Activated CD4-positive, alpha-beta T cell treated with anti-CD3 and anti-CD28 coated beads for 1 hour (primary cell): ENCODE data around the gene APOL2.
"Not testable (repeated sequence)": the region's sequence is repeated elsewhere in the genome, so short reads cannot be mapped to it uniquely, and the experiment has no call there.

ENCODE experiments used
- DNase-seq: peaks from one replicate; pipeline ENCODE4 v3.0.0-alpha.2; 2020

APOL2 gene

GRCh38 chr22:36261675-36262074, 22.3 kb upstream of the APOL2 start:
- DNase-seq = not testable (repeated sequence)

GRCh38 chr22:36259615-36260300, 20.4 kb upstream of the APOL2 start:
- DNase-seq = no peak

DNA sequence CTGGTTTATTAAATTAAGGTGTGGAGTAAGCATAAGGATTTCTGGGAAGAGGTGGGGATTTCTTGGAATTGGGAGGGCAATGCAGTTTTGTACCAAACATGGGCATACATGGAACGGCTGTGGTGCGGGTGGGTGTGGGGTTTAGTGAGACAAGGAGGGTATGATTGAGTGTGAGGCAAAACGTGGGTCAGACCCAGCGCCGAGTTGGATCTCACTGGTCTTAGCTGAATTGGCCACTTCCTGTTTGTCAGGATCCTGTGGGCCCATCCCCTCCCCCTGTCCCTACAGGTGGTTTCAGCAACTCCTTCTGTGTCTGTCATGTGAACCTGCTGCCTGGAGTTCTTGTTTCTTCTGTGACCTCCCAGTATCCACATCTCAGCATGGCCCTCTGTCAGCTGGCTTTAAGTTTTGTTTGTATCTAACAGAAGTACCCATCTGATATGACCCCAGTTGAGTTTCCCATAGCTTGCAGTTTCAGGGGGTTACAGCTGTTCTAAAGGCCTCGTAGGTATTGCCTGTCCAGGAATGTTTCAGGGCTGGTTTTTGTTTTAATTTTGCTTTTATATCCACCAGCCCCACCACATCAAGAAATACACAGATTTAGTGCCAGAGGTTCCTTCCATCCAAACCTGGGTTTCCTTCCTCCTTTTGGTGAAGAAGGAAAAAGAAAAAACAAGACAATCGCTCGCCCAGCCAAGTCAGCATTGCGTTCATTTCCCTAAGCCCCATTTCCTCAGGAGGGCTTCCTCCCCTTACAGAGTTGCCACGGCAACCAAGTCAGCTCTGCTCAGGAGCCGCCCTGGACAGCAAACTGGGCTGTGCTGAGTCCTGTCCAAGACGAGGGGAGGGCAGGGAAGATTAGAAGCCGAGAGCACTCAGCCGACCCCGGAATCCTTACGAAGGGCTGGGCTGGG, 19.6 kb upstream of the APOL2 start:
- DNase-seq = no peak

- DNase-seq = no peak
Measured at GRCh38 chr22:36257948-36258670, 18.8 kb upstream of the APOL2 start.

DNA sequence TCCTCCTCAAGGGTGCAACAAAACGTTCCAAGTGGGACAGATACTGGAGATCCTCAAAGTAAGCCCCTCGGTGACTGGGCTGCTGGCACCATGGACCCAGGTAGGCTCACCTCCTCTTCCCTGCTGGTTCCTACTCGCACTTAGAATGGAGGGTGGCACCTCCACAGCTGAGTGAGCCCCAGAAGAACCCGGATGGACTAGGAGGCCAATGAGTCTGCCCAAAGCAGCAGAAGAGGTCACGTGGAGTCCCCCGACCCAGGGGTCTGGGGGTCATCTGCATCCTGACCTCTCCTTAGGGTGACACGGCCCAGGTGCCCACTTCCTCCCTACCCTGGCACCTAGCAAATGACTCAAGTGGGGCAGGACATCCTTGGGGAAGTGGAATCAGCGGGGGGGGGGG, 18.0 kb upstream of the APOL2 start:
- DNase-seq = no peak

DNA sequence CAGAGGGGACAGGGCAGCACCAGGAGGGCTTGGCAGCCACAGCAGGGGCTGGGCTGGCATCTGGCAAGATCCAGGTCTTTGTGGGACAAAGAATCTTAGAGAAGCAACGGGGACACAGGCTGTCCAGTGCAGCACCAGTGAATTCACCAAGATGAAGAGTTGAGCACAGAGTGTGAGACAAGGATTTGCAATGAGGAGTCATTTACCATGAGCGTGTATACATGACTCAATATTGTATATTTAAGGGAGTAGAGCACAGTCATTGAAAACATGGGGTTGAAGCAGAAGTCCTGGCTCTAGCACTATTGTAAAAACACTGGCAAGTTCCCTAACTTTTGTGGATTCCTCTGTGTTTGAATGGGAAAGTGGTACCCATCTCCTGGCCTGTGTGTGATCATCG, 17.2 kb upstream of the APOL2 start:
- no peak for DNase-seq

GRCh38 chr22:36255572-36255971, 16.2 kb upstream of the APOL2 start:
- DNase-seq = not testable (repeated sequence)

DNA sequence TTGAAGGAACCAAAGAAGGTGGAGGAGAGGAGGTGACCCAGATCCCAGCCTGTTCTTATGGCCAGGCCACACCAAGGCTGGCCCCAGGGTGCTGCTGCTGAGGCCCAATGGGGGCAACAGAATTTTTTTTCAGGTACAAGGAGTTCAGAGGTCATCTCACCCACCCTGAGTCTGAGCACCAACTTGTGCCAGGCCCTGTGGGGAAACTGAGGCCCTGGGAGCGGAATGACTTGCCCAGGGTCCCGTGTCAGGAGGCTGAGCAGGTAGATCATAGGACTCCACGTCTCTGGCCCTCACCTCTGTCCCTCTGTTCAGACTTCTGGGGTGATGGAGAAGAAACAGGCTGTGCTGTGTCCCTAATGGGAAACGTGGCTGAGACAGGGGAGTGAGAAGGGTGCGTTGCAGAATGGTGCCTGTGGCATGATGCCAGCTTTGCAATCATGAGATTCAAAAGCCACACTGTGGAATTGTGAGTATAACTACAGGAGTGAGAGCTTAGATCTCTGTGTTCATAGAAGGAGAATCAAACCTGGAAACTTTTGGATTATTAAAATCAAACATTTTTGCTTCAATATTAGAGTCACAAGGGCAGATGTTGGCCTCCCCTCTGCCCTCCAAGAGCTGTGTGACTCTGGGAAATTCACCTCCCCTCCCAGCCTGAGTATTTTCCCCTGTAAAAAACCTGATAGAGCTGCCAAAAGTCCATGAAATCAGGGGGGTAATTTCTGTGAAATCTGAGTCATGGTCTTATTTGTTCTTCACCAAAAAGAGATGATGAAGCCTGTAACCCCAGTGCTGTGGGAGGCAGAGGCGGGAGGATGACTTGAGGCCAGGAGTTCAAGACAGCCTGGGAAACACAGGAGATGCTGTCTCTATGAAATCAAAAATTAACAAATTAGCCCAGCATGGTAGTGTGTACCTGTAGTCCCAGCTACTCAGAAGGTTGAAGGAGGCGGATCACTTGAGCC, 14.5 kb upstream of the APOL2 start:
- DNase-seq = no peak

GRCh38 chr22:36252754-36253522, 13.6 kb upstream of the APOL2 start, which contains the start of gene APOL1:
APOL1 (plus strand) TSS chr22:36253133; CDS start chr22:36254956, 1,823 bp downstream.
- DNase-seq = peak; percentile 25

GRCh38 chr22:36251979-36252608, 12.8 kb upstream of the APOL2 start:
- not testable (repeated sequence) for DNase-seq

DNA sequence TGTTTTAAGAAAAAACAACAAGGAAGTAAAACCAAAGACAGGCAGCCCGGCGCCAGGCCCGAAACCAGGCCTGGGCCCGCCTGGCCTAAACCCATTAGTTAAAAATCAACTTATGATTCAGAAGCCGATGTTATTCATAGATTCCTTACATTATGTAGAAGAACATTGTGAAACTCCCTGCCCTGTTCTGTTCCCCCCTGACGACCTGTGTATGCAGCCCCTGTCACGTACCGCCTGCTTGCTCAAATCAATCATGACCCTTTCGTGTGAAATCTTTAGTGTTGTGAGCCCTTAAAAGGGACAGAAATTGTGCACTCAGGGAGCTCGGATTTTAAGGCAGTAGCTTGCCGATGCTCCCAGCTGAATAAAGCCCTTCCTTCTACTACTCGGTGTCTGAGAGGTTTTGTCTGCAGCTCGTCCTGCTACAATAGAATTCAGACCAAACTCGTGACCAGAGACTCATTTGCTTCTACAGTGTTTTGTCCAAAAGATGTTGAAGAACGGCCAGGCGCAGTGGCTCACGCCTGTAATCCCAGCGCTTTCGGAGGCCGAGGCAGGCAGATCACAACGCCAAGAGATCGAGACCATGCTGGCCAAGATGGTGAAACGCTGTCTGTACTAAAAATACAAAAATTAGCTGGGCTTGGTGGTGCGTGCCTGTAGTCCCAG, 11.1 kb upstream of the APOL2 start:
- DNase-seq = not testable (repeated sequence)

GRCh38 chr22:36249160-36249559, 9.8 kb upstream of the APOL2 start:
- no peak for DNase-seq

GRCh38 chr22:36247955-36248354, 8.6 kb upstream of the APOL2 start:
- DNase-seq = no peak

GRCh38 chr22:36246718-36247117, 7.4 kb upstream of the APOL2 start:
- DNase-seq = no peak

DNA sequence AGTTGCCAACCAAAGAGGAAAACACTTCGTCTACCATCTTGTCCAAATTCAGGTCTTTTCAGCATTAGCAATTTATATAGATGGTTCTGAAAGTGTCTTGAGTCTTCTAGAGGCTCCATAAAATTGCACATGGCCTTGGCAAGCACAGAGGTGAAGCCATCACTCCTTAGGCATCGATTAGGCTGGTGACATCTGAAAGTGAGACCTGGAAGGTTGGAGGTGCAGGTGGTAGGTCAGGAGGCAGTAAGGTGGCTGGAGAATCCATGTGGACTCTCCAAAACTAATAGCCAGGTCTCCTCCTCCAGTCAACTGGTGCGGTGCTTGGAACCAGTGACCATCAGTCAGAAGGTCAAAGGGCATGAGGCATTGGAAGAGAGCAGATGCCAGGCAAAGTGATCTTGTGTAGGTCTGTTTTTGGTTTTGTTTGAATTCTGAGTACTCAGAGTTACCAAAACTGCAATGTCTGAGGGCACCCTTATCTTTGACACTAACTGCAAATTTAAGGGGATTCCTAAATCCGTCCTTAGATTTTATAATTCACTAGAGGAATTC, 6.6 kb upstream of the APOL2 start:
- DNase-seq = no peak

GRCh38 chr22:36244522-36245391, 5.4 kb upstream of the APOL2 start:
- no peak for DNase-seq

DNA sequence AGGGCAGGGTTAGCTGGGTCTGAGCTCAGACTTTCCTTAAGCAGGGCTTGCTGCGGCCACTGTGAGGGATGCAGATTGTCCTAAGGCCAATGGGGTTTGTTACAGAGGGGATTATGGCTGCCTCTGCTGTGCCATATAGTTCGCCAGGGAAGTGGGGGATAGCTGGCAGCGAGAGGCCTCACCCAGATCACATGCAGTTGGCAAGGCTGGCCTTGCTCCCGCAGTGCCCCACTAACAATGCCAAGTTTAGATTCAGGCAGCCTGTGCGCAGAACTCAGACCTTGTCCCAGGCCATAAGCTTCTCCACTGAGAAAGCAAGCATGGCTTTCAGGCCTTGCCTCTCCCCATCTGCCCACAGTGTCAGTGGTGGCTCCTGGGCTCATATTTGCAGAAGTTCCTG, 4.7 kb upstream of the APOL2 start:
- no peak for DNase-seq

DNA sequence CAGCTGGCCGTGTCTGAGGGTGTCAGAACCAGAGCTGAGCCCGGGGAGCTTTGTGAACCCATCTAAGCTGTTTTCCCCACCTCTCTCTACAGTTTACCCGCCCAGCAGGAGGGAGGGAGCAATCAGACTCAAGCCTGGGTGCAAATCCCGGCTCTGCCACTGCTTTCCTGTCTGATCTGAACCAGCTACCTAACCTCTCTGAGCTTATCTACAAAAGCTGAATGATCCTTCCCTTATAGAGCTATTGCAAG, 252 bp downstream of the APOL2 start:
- no peak for DNase-seq
